ENCODE measurements around the gene POLR3C. TPM values are rescaled to one million over a fixed set of nuclear protein-coding genes. Genes with fewer than 3 reads are reported as not detected.
"Not testable (repeated sequence)": the region's sequence is repeated elsewhere in the genome, so short reads cannot be mapped to it uniquely, and the experiment has no call there.

Gene POLR3C
- 29.9 TPM for total RNA-seq

GRCh38 chr1:145823565-145824498, at the start of gene POLR3C, which contains the start of gene RNF115:
POLR3C (plus strand) TSS chr1:145824200; CDS start chr1:145825777, 1,577 bp downstream.
RNF115 (minus strand) TSS chr1:145824095; CDS start chr1:145823873, 222 bp downstream.
- Histone ChIP-seq H3K4me3 (ENCODE audit: low read length) (peak within 1 kb of the TSS; percentile 97), H3K4me1 (ENCODE audit: insufficient read depth, low read length) (peaks cover 13% of the 10 kb centered on the region), H3K9me3 (ENCODE audit: low read depth, low read length) (no peaks in the 10 kb centered on the region), H3K27me3 (ENCODE audit: insufficient read depth, low read length) (no peaks in the 10 kb centered on the region)

- Histone ChIP-seq H3K4me3 (ENCODE audit: low read length) (no peak overlapping the region), H3K9me3 (ENCODE audit: low read depth, low read length) (no peaks in the 10 kb centered on the region), H3K4me1 (ENCODE audit: insufficient read depth, low read length) (no peaks in the 10 kb centered on the region), H3K27me3 (ENCODE audit: insufficient read depth, low read length) (no peaks in the 10 kb centered on the region)
Observed at GRCh38 chr1:145777357-145778145, 46.4 kb upstream of the POLR3C start.

GRCh38 chr1:145778146-145778540, 45.9 kb upstream of the POLR3C start:
- no peaks in the 10 kb centered on the region for H3K9me3 ChIP-seq (ENCODE audit: low read depth, low read length)
- H3K4me3 ChIP-seq (ENCODE audit: low read length), result no peak overlapping the region
- H3K27me3 ChIP-seq (ENCODE audit: insufficient read depth, low read length), result no peaks in the 10 kb centered on the region

GRCh38 chr1:145782272-145783099, 41.5 kb upstream of the POLR3C start:
- no peaks in the 10 kb centered on the region for H3K9me3 ChIP-seq (ENCODE audit: low read depth, low read length)
- H3K4me3 ChIP-seq (ENCODE audit: low read length), result no peak overlapping the region
- no peaks in the 10 kb centered on the region for H3K27me3 ChIP-seq (ENCODE audit: insufficient read depth, low read length)
- H3K4me1 ChIP-seq (ENCODE audit: insufficient read depth, low read length), result peaks cover 5% of the 10 kb centered on the region

More at GRCh38 chr1:145778146-145778540, 45.9 kb upstream of the POLR3C start:
- no peaks in the 10 kb centered on the region for H3K4me1 ChIP-seq (ENCODE audit: insufficient read depth, low read length)

GRCh38 chr1:145784409-145784808, 39.6 kb upstream of the POLR3C start:
- H3K9me3 ChIP-seq (ENCODE audit: low read depth, low read length), result no peaks in the 10 kb centered on the region
- no peaks in the 10 kb centered on the region for H3K27me3 ChIP-seq (ENCODE audit: insufficient read depth, low read length)
- no peak overlapping the region for H3K4me3 ChIP-seq (ENCODE audit: low read length)
- peaks cover 5% of the 10 kb centered on the region for H3K4me1 ChIP-seq (ENCODE audit: insufficient read depth, low read length)

GRCh38 chr1:145785547-145785946, 38.5 kb upstream of the POLR3C start:
- H3K9me3 ChIP-seq (ENCODE audit: low read depth, low read length), result no peaks in the 10 kb centered on the region
- no peak overlapping the region for H3K4me3 ChIP-seq (ENCODE audit: low read length)
- H3K27me3 ChIP-seq (ENCODE audit: insufficient read depth, low read length), result no peaks in the 10 kb centered on the region
- H3K4me1 ChIP-seq (ENCODE audit: insufficient read depth, low read length), result peaks cover 5% of the 10 kb centered on the region

GRCh38 chr1:145786271-145786670, 37.7 kb upstream of the POLR3C start:
- H3K27me3 ChIP-seq (ENCODE audit: insufficient read depth, low read length), result no peaks in the 10 kb centered on the region
- H3K4me3 ChIP-seq (ENCODE audit: low read length), result no peak overlapping the region
- H3K9me3 ChIP-seq (ENCODE audit: low read depth, low read length), result no peaks in the 10 kb centered on the region
- peaks cover 5% of the 10 kb centered on the region for H3K4me1 ChIP-seq (ENCODE audit: insufficient read depth, low read length)

- Histone ChIP-seq H3K4me3 (ENCODE audit: low read length) (no peak overlapping the region), H3K27me3 (ENCODE audit: insufficient read depth, low read length) (no peaks in the 10 kb centered on the region), H3K4me1 (ENCODE audit: insufficient read depth, low read length) (peaks cover 5% of the 10 kb centered on the region), H3K9me3 (ENCODE audit: low read depth, low read length) (no peaks in the 10 kb centered on the region)
Observed at GRCh38 chr1:145788580-145788979, 35.4 kb upstream of the POLR3C start.

- peaks cover 12% of the 10 kb centered on the region for H3K9me3 ChIP-seq (ENCODE audit: low read depth, low read length)
- H3K27me3 ChIP-seq (ENCODE audit: insufficient read depth, low read length); H3K4me1 ChIP-seq (ENCODE audit: insufficient read depth, low read length); H3K4me3 ChIP-seq (ENCODE audit: low read length): not testable (repeated sequence)
Observed at GRCh38 chr1:145791860-145792259, 32.1 kb upstream of the POLR3C start.

- Histone ChIP-seq H3K27me3 (ENCODE audit: insufficient read depth, low read length) (no peaks in the 10 kb centered on the region), H3K4me1 (ENCODE audit: insufficient read depth, low read length) (no peaks in the 10 kb centered on the region), H3K4me3 (ENCODE audit: low read length) (no peak overlapping the region), H3K9me3 (ENCODE audit: low read depth, low read length) (peaks cover 19% of the 10 kb centered on the region)
Observed at GRCh38 chr1:145792484-145792883, 31.5 kb upstream of the POLR3C start.

GRCh38 chr1:145795257-145795881, 28.6 kb upstream of the POLR3C start:
- H3K4me3 ChIP-seq (ENCODE audit: low read length), result no peak overlapping the region
- peaks cover 30% of the 10 kb centered on the region for H3K9me3 ChIP-seq (ENCODE audit: low read depth, low read length)
- H3K27me3 ChIP-seq (ENCODE audit: insufficient read depth, low read length), result no peaks in the 10 kb centered on the region
- H3K4me1 ChIP-seq (ENCODE audit: insufficient read depth, low read length), result no peaks in the 10 kb centered on the region

- H3K4me1 ChIP-seq (ENCODE audit: insufficient read depth, low read length), result no peaks in the 10 kb centered on the region
- peaks cover 30% of the 10 kb centered on the region for H3K9me3 ChIP-seq (ENCODE audit: low read depth, low read length)
- H3K4me3 ChIP-seq (ENCODE audit: low read length), result no peak overlapping the region
- no peaks in the 10 kb centered on the region for H3K27me3 ChIP-seq (ENCODE audit: insufficient read depth, low read length)
Observed at GRCh38 chr1:145796753-145797152, 27.2 kb upstream of the POLR3C start.

- no peaks in the 10 kb centered on the region for H3K27me3 ChIP-seq (ENCODE audit: insufficient read depth, low read length)
- peaks cover 30% of the 10 kb centered on the region for H3K9me3 ChIP-seq (ENCODE audit: low read depth, low read length)
- no peak overlapping the region for H3K4me3 ChIP-seq (ENCODE audit: low read length)
- no peaks in the 10 kb centered on the region for H3K4me1 ChIP-seq (ENCODE audit: insufficient read depth, low read length)
Observed at GRCh38 chr1:145799806-145800205, 24.2 kb upstream of the POLR3C start.
